ENCODE results near the gene SLC25A27.

The SLC25A27 gene

GRCh38 chr6:46648869-46649492 is 3.8 kb upstream of the SLC25A27 start:
- Histone ChIP-seq H3K27ac (ENCODE audit: low read depth, low read length) (no peak overlapping the region), H3K9me3 (ENCODE audit: control insufficient read depth in 5 of 5, low read length in 5 of 5) (no peaks in the 10 kb centered on the region), H3K36me3 (ENCODE audit: control insufficient read depth in 5 of 5, insufficient read depth in 5 of 5, low read length in 5 of 5) (no peaks in the 10 kb centered on the region), H3K4me3 (ENCODE audit: low read depth in 1 of 5, low read length in 5 of 5) (no peak overlapping the region), H3K27me3 (ENCODE audit: control insufficient read depth in 5 of 5, insufficient read depth in 4 of 5, low read length in 5 of 5) (no peaks in the 10 kb centered on the region), H3K9ac (ENCODE audit: low read length in 5 of 5) (no peak overlapping the region), H3K4me1 (ENCODE audit: control insufficient read depth in 5 of 5, insufficient read depth in 5 of 5, low read length in 5 of 5) (peaks cover 4 to 19% (median 16%) of the 10 kb centered on the region in 5 donors)

- Histone ChIP-seq H3K27me3 (ENCODE audit: control insufficient read depth in 5 of 5, insufficient read depth in 4 of 5, low read length in 5 of 5) (no peaks in the 10 kb centered on the region), H3K9ac (ENCODE audit: low read length in 5 of 5) (no peak overlapping the region), H3K36me3 (ENCODE audit: control insufficient read depth in 5 of 5, insufficient read depth in 5 of 5, low read length in 5 of 5) (no peaks in the 10 kb centered on the region), H3K9me3 (ENCODE audit: control insufficient read depth in 5 of 5, low read length in 5 of 5) (no peaks in the 10 kb centered on the region), H3K4me3 (ENCODE audit: low read depth in 1 of 5, low read length in 5 of 5) (no peak overlapping the region), H3K4me1 (ENCODE audit: control insufficient read depth in 5 of 5, insufficient read depth in 5 of 5, low read length in 5 of 5) (peaks cover 4 to 26% (median 19%) of the 10 kb centered on the region in 5 donors), H3K27ac (ENCODE audit: low read depth, low read length) (no peak overlapping the region)
Measured at GRCh38 chr6:46651006-46651405, 1.8 kb upstream of the SLC25A27 start.

GRCh38 chr6:46651816-46652215 is 959 bp upstream of the SLC25A27 start:
- H3K27ac ChIP-seq (ENCODE audit: low read depth, low read length): no peak overlapping the region
- no peaks in the 10 kb centered on the region for H3K27me3 ChIP-seq (ENCODE audit: control insufficient read depth in 5 of 5, insufficient read depth in 4 of 5, low read length in 5 of 5)
- no peaks in the 10 kb centered on the region for H3K9me3 ChIP-seq (ENCODE audit: control insufficient read depth in 5 of 5, low read length in 5 of 5)
- peaks cover 4 to 26% (median 19%) of the 10 kb centered on the region in 5 donors for H3K4me1 ChIP-seq (ENCODE audit: control insufficient read depth in 5 of 5, insufficient read depth in 5 of 5, low read length in 5 of 5)
- peak overlapping the region in 1 of 5 donors; percentile 54 for H3K9ac ChIP-seq (ENCODE audit: low read length in 5 of 5)
- H3K4me3 ChIP-seq (ENCODE audit: low read depth in 1 of 5, low read length in 5 of 5): peak overlapping the region; percentile 83 to 95 (median 93)
- H3K36me3 ChIP-seq (ENCODE audit: control insufficient read depth in 5 of 5, insufficient read depth in 5 of 5, low read length in 5 of 5): peaks cover 0 to under 1% (median 0%) of the 10 kb centered on the region in 5 donors

GRCh38 chr6:46652232-46652602 is 558 bp upstream of the SLC25A27 start:
- Histone ChIP-seq H3K27me3 (ENCODE audit: control insufficient read depth in 5 of 5, insufficient read depth in 4 of 5, low read length in 5 of 5) (no peaks in the 10 kb centered on the region), H3K27ac (ENCODE audit: low read depth, low read length) (peak overlapping the region; percentile 88), H3K4me1 (ENCODE audit: control insufficient read depth in 5 of 5, insufficient read depth in 5 of 5, low read length in 5 of 5) (peaks cover 4 to 26% (median 19%) of the 10 kb centered on the region in 5 donors), H3K9me3 (ENCODE audit: control insufficient read depth in 5 of 5, low read length in 5 of 5) (no peaks in the 10 kb centered on the region), H3K4me3 (ENCODE audit: low read depth in 1 of 5, low read length in 5 of 5) (peak overlapping the region; percentile 83 to 95 (median 93)), H3K36me3 (ENCODE audit: control insufficient read depth in 5 of 5, insufficient read depth in 5 of 5, low read length in 5 of 5) (peaks cover 0 to 2% (median 0%) of the 10 kb centered on the region in 5 donors), H3K9ac (ENCODE audit: low read length in 5 of 5) (peak overlapping the region in 3 of 5 donors; percentile 53 to 73 (median 54))

GRCh38 chr6:46653439-46654195 is 842 bp downstream of the SLC25A27 start:
- no peaks in the 10 kb centered on the region for H3K27me3 ChIP-seq (ENCODE audit: control insufficient read depth in 5 of 5, insufficient read depth in 4 of 5, low read length in 5 of 5)
- H3K9ac ChIP-seq (ENCODE audit: low read length in 5 of 5): peak overlapping the region in 3 of 5 donors; percentile 53 to 79 (median 63)
- peaks cover 0 to 2% (median 0%) of the 10 kb centered on the region in 5 donors for H3K36me3 ChIP-seq (ENCODE audit: control insufficient read depth in 5 of 5, insufficient read depth in 5 of 5, low read length in 5 of 5)
- peak overlapping the region; percentile 66 to 95 (median 91) for H3K4me3 ChIP-seq (ENCODE audit: low read depth in 1 of 5, low read length in 5 of 5)
- H3K4me1 ChIP-seq (ENCODE audit: control insufficient read depth in 5 of 5, insufficient read depth in 5 of 5, low read length in 5 of 5): peaks cover 4 to 26% (median 19%) of the 10 kb centered on the region in 5 donors
- H3K9me3 ChIP-seq (ENCODE audit: control insufficient read depth in 5 of 5, low read length in 5 of 5): no peaks in the 10 kb centered on the region
- peak overlapping the region; percentile 88 for H3K27ac ChIP-seq (ENCODE audit: low read depth, low read length)

- no peak overlapping the region for H3K27ac ChIP-seq (ENCODE audit: low read depth, low read length)
- H3K27me3 ChIP-seq (ENCODE audit: control insufficient read depth in 5 of 5, insufficient read depth in 4 of 5, low read length in 5 of 5): no peaks in the 10 kb centered on the region
- peaks cover 0 to 2% (median 0%) of the 10 kb centered on the region in 5 donors for H3K36me3 ChIP-seq (ENCODE audit: control insufficient read depth in 5 of 5, insufficient read depth in 5 of 5, low read length in 5 of 5)
- no peak overlapping the region for H3K9ac ChIP-seq (ENCODE audit: low read length in 5 of 5)
- peaks cover 4 to 25% (median 19%) of the 10 kb centered on the region in 5 donors for H3K4me1 ChIP-seq (ENCODE audit: control insufficient read depth in 5 of 5, insufficient read depth in 5 of 5, low read length in 5 of 5)
- no peaks in the 10 kb centered on the region for H3K9me3 ChIP-seq (ENCODE audit: control insufficient read depth in 5 of 5, low read length in 5 of 5)
- H3K4me3 ChIP-seq (ENCODE audit: low read depth in 1 of 5, low read length in 5 of 5): no peak overlapping the region
Measured at GRCh38 chr6:46655803-46656202, 3.0 kb downstream of the SLC25A27 start.

- no peak overlapping the region for H3K27ac ChIP-seq (ENCODE audit: low read depth, low read length)
- peaks cover 0 to 4% (median 0%) of the 10 kb centered on the region in 5 donors for H3K36me3 ChIP-seq (ENCODE audit: control insufficient read depth in 5 of 5, insufficient read depth in 5 of 5, low read length in 5 of 5)
- peaks cover 6 to 27% (median 19%) of the 10 kb centered on the region in 5 donors for H3K4me1 ChIP-seq (ENCODE audit: control insufficient read depth in 5 of 5, insufficient read depth in 5 of 5, low read length in 5 of 5)
- H3K4me3 ChIP-seq (ENCODE audit: low read depth in 1 of 5, low read length in 5 of 5): no peak overlapping the region
- H3K9me3 ChIP-seq (ENCODE audit: control insufficient read depth in 5 of 5, low read length in 5 of 5): no peaks in the 10 kb centered on the region
- no peak overlapping the region for H3K9ac ChIP-seq (ENCODE audit: low read length in 5 of 5)
- no peaks in the 10 kb centered on the region for H3K27me3 ChIP-seq (ENCODE audit: control insufficient read depth in 5 of 5, insufficient read depth in 4 of 5, low read length in 5 of 5)
Measured at GRCh38 chr6:46657642-46658041, 4.9 kb downstream of the SLC25A27 start.

- Histone ChIP-seq H3K27ac (ENCODE audit: low read depth, low read length) (no peak overlapping the region), H3K4me3 (ENCODE audit: low read depth in 1 of 5, low read length in 5 of 5) (no peak overlapping the region), H3K9ac (ENCODE audit: low read length in 5 of 5) (no peak overlapping the region), H3K27me3 (ENCODE audit: control insufficient read depth in 5 of 5, insufficient read depth in 4 of 5, low read length in 5 of 5) (no peaks in the 10 kb centered on the region), H3K4me1 (ENCODE audit: control insufficient read depth in 5 of 5, insufficient read depth in 5 of 5, low read length in 5 of 5) (peaks cover 3 to 11% (median 10%) of the 10 kb centered on the region in 5 donors), H3K9me3 (ENCODE audit: control insufficient read depth in 5 of 5, low read length in 5 of 5) (no peaks in the 10 kb centered on the region), H3K36me3 (ENCODE audit: control insufficient read depth in 5 of 5, insufficient read depth in 5 of 5, low read length in 5 of 5) (peaks cover 0 to 5% (median 3%) of the 10 kb centered on the region in 5 donors)
Measured at GRCh38 chr6:46661483-46661882, 8.7 kb downstream of the SLC25A27 start.

GRCh38 chr6:46667377-46667776 is 14.6 kb downstream of the SLC25A27 start:
- H3K36me3 ChIP-seq (ENCODE audit: control insufficient read depth in 5 of 5, insufficient read depth in 5 of 5, low read length in 5 of 5): peaks cover 6 to 22% (median 18%) of the 10 kb centered on the region in 5 donors
- H3K4me3 ChIP-seq (ENCODE audit: low read depth in 1 of 5, low read length in 5 of 5): no peak overlapping the region

GRCh38 chr6:46674410-46674809 is 21.6 kb downstream of the SLC25A27 start:
- no peak overlapping the region for H3K27ac ChIP-seq (ENCODE audit: low read depth, low read length)
- H3K9ac ChIP-seq (ENCODE audit: low read length in 5 of 5): no peak overlapping the region

More at GRCh38 chr6:46667377-46667776, 14.6 kb downstream of the SLC25A27 start:
- no peaks in the 10 kb centered on the region for H3K4me1 ChIP-seq (ENCODE audit: control insufficient read depth in 5 of 5, insufficient read depth in 5 of 5, low read length in 5 of 5)
- no peak overlapping the region for H3K27ac ChIP-seq (ENCODE audit: low read depth, low read length)
- H3K9ac ChIP-seq (ENCODE audit: low read length in 5 of 5): no peak overlapping the region
- no peaks in the 10 kb centered on the region for H3K9me3 ChIP-seq (ENCODE audit: control insufficient read depth in 5 of 5, low read length in 5 of 5)
- no peaks in the 10 kb centered on the region for H3K27me3 ChIP-seq (ENCODE audit: control insufficient read depth in 5 of 5, insufficient read depth in 4 of 5, low read length in 5 of 5)

More at GRCh38 chr6:46674410-46674809, 21.6 kb downstream of the SLC25A27 start:
- Histone ChIP-seq H3K9me3 (ENCODE audit: control insufficient read depth in 5 of 5, low read length in 5 of 5) (no peaks in the 10 kb centered on the region), H3K27me3 (ENCODE audit: control insufficient read depth in 5 of 5, insufficient read depth in 4 of 5, low read length in 5 of 5) (no peaks in the 10 kb centered on the region), H3K4me3 (ENCODE audit: low read depth in 1 of 5, low read length in 5 of 5) (no peak overlapping the region), H3K36me3 (ENCODE audit: control insufficient read depth in 5 of 5, insufficient read depth in 5 of 5, low read length in 5 of 5) (peaks cover 3 to 49% (median 20%) of the 10 kb centered on the region in 5 donors), H3K4me1 (ENCODE audit: control insufficient read depth in 5 of 5, insufficient read depth in 5 of 5, low read length in 5 of 5) (no peaks in the 10 kb centered on the region)

All from subcutaneous abdominal adipose tissue (tissue), 5 donors.